GM21737 (cell line): Measurements from ENCODE around the gene ANO2.

Experiments
- ATAC-seq: cut with Tn5 transposase; IDR thresholded peaks from one replicate; pipeline ENCODE4 v1.9.1; 2021; ENCODE audit warnings: mild to moderate bottlenecking, moderate library complexity; ENCODE audit not compliant: unreplicated experiment

ANO2 gene

GRCh38 chr12:5921027-5921909 lies 23.8 kb downstream of the ANO2 start:
- ATAC-seq, result no peak

- ATAC-seq, result no peak
These were observed 28.2 kb downstream of the ANO2 start for GRCh38 chr12:5916785-5917290.

DNA sequence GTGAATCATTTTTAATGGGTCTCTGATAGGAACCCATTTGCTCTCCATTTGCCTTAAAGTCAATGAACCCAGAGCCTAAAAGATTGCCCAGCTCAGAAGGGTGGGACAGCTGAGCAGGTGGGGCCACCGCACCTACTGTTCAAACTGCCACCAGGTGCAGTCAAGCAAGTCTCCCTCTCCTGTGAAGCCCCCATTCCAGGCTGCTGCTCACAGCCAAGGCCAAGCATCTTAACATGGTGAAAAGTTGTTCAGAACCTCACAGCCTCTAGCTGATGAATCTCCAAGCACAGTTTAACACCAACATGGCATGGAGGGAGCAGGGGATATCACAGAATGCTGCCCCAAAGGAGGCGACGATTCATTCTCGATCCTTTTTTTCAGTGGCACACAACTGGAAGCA lies 29.5 kb downstream of the ANO2 start:
- ATAC-seq, result no peak

GRCh38 chr12:5914387-5915149 lies 30.5 kb downstream of the ANO2 start:
- ATAC-seq, result no peak

GRCh38 chr12:5913387-5913786 lies 31.7 kb downstream of the ANO2 start:
- no peak for ATAC-seq

- ATAC-seq, result no peak
These were observed 32.4 kb downstream of the ANO2 start for GRCh38 chr12:5912437-5913334.

DNA sequence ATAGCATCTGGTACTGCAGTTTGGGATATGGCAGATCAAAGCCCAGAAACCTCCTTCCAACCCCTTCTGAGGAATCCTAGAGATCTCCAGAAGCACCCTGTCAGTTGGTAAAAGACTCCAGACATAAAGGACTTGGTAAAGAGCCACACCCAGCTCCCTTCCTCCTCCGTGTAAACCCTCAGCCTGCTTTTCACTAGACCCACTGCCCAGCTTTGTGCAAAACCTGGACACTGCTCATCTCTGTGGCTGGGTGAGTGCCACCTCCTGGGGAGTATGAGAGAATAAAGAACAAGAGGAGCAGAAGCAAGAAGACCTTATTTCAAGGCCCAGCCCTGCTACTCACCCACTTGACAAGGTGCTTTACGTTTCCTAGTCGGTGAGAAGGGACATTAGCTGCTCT lies 33.0 kb downstream of the ANO2 start:
- no peak for ATAC-seq

- no peak for ATAC-seq
These were observed 34.1 kb downstream of the ANO2 start for GRCh38 chr12:5910790-5911548.

GRCh38 chr12:5909560-5909959 lies 35.5 kb downstream of the ANO2 start:
- ATAC-seq, result no peak

GRCh38 chr12:5908251-5908650 lies 36.8 kb downstream of the ANO2 start:
- ATAC-seq, result no peak

DNA sequence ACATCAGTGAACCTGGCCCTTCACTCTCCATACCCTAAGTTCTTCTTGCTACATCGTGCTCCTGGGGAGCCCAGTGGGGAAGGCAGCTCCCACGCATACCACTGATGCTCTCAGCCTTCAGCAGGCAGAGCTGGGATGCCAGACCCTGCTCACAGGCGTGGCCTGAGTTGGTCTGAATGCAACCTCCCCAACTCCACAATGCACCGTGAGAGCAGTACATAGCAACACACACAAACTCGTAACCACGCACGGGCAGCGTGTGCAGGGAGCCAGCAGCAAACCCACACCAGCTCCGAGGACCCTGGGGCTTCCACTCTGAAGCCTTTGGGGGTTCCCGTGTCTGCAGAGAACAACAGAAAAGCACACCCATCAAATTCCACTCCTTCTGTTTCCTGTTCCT lies 37.3 kb downstream of the ANO2 start:
- ATAC-seq, result no peak

- no peak for ATAC-seq
These were observed 39.3 kb downstream of the ANO2 start for GRCh38 chr12:5905757-5906156.

- no peak for ATAC-seq
These were observed 40.1 kb downstream of the ANO2 start for GRCh38 chr12:5904969-5905368.

DNA sequence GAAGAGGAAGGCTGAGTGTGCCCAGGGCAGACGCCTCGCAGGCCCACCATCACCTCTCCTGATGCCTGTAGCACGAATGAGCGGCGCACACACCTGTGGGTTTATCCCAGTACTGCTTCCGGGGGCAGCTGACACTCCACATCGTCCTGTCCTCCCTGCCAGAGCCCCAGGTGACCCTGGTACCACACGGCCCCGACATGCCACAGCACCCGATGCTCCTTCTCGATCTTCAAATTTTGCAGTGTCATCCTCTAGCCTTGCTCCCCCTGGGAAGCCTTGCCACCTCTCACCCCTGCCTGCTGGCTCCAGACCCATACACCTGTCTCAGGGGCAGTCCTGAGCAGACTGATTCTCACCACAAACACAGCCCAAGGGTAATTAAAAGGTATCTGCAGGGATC lies 40.6 kb downstream of the ANO2 start:
- ATAC-seq, result no peak

- no peak for ATAC-seq
These were observed 42.3 kb downstream of the ANO2 start for GRCh38 chr12:5902736-5903135.

- ATAC-seq, result no peak
These were observed 43.6 kb downstream of the ANO2 start for GRCh38 chr12:5901416-5901815.

DNA sequence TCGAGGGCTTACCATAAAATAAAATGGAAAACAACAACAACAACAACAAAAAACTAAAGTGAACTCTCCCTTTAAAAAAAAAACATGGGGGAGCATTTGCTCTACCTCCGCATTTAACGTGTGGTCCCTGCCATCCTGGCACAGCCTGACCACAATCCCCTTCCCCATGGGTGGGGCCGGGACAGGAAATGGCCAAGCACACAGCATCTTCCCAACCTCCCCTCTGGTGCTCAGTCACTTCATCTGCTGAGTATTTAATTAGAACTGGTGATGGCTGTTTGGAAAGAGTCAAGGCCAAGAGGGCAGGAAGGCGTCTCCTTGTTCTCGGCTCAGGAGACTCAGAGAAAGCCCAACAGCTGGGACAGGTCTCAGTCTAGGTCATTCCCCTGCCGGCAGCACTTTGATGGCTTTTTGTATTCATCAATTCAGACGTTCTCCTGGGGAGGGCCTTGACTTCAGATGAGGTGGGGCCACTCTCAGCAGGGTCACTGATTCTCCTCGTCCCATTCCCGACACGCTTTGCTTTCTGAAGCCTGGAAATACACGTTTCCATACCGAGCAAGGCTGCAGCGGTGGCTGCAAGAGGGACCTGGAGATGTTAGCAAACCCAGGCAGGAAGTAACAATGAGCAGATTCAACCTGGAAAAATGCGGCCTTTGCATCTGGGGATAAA lies 44.4 kb downstream of the ANO2 start:
- ATAC-seq, result no peak

- no peak for ATAC-seq
These were observed 45.0 kb downstream of the ANO2 start for GRCh38 chr12:5900076-5900475.

DNA sequence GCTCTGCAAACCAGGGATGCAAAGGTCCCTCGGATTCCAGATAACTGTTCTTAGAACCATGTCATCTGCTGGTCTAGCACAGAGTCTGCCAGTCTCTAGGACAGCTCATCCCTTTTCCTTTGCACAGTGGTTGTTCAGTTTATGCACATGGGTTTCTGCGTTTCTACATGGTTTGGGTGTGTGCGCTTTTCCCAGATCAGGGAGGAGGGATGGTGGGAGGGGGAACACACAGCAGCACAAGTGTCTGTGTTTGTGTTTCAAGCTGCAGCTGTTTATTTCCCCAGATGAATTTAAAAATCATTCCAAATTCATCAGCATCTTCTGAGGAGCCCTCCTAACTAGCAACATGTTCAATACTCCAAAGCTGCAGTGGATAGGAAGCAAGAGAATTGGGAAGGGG lies 45.4 kb downstream of the ANO2 start:
- ATAC-seq, result no peak

GRCh38 chr12:5898874-5899273 lies 46.2 kb downstream of the ANO2 start:
- ATAC-seq, result no peak
